ENCODE results near the gene MAP1LC3B2. TPM values are rescaled to one million over a fixed set of nuclear protein-coding genes. Genes with fewer than 3 reads are reported as not detected.

MAP1LC3B2 gene
- total RNA-seq, 1 experiment from 2014 or later = 0.97 TPM

GRCh38 chr12:116517431-116518045 lies 41.6 kb upstream of the MAP1LC3B2 start:
- no peaks in the 10 kb centered on the region for H3K36me3 Mint-ChIP-seq (ENCODE audit: insufficient read depth, unreplicated experiment)

GRCh38 chr12:116520225-116520760 lies 38.9 kb upstream of the MAP1LC3B2 start:
- BruUV-seq (replicated peaks) = no TSS peak
- Mint-ChIP-seq H3K27me3 (ENCODE audit: unreplicated experiment) (peaks cover 60% of the 10 kb centered on the region), H3K4me3 (ENCODE audit: low read depth, unreplicated experiment) (no peak overlapping the region), H3K27ac (ENCODE audit: unreplicated experiment) (no peak overlapping the region), H3K4me1 (ENCODE audit: low read depth, unreplicated experiment) (peaks cover under 1% of the 10 kb centered on the region), H3K36me3 (ENCODE audit: insufficient read depth, unreplicated experiment) (no peaks in the 10 kb centered on the region), H3K9me3 (ENCODE audit: low read depth, unreplicated experiment) (no peaks in the 10 kb centered on the region)
- no peak for DNase-seq
- TF ChIP-seq CTCF (IDR thresholded peaks at IDR 0.05; ENCODE audit: unreplicated experiment) = no peak
- intact Hi-C loops (cut with micrococcal nuclease; ENCODE audit: unreplicated experiment) = no loop called here
- CTCF ChIA-PET = no interaction called here

More at GRCh38 chr12:116517431-116518045, 41.6 kb upstream of the MAP1LC3B2 start:
- intact Hi-C loops (cut with micrococcal nuclease; ENCODE audit: unreplicated experiment) = no loop called here
- no peak for DNase-seq
- H3K9me3 Mint-ChIP-seq (ENCODE audit: low read depth, unreplicated experiment) = no peaks in the 10 kb centered on the region
- peaks cover 76% of the 10 kb centered on the region for H3K27me3 Mint-ChIP-seq (ENCODE audit: unreplicated experiment)
- BruUV-seq (replicated peaks) = no TSS peak
- no peak overlapping the region for H3K4me3 Mint-ChIP-seq (ENCODE audit: low read depth, unreplicated experiment)
- no peak overlapping the region for H3K27ac Mint-ChIP-seq (ENCODE audit: unreplicated experiment)
- H3K4me1 Mint-ChIP-seq (ENCODE audit: low read depth, unreplicated experiment) = no peaks in the 10 kb centered on the region
- CTCF ChIA-PET = no interaction called here
- TF ChIP-seq CTCF (IDR thresholded peaks at IDR 0.05; ENCODE audit: unreplicated experiment) = no peak

DNA sequence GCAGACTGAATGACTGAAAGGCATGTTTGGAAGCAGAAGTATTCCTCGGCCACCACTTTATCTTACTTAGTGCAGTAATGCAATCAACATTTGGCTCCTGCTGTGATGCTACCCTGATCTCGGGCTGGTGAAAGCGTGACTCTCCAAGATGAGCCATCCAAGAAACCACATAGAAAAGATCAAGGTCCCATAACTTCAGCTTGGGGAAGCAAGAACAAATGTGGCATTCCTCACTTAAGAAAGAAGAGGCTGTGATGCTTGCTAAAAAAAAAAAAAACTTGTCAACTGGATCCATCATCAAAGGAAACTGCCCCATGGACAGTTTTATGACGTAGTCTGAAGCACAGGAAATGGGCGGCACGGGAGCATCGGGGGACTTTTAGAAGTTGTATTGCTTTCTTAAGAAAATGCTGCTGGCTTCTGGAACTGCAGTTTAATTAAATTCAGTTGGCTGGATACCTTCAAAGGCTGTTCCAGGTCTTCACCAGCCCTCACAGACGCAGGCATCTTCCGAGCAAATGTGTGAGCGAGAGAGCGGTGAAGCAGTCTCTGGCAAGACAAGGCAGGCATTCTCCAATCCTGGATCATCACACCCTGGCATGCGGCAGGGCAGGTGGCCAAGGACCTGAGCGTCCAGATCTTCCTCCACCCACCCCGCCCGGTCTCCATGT lies 38.2 kb upstream of the MAP1LC3B2 start:
- Mint-ChIP-seq H3K27ac (ENCODE audit: unreplicated experiment) (no peak overlapping the region), H3K9me3 (ENCODE audit: low read depth, unreplicated experiment) (no peaks in the 10 kb centered on the region), H3K4me3 (ENCODE audit: low read depth, unreplicated experiment) (no peak overlapping the region), H3K27me3 (ENCODE audit: unreplicated experiment) (peaks cover 65% of the 10 kb centered on the region), H3K4me1 (ENCODE audit: low read depth, unreplicated experiment) (peaks cover 7% of the 10 kb centered on the region), H3K36me3 (ENCODE audit: insufficient read depth, unreplicated experiment) (no peaks in the 10 kb centered on the region)
- CTCF ChIA-PET = no interaction called here
- BruUV-seq (replicated peaks) = no TSS peak
- intact Hi-C loops (cut with micrococcal nuclease; ENCODE audit: unreplicated experiment) = no loop called here
- no peak for TF ChIP-seq CTCF (IDR thresholded peaks at IDR 0.05; ENCODE audit: unreplicated experiment)
- DNase-seq = no peak

DNA sequence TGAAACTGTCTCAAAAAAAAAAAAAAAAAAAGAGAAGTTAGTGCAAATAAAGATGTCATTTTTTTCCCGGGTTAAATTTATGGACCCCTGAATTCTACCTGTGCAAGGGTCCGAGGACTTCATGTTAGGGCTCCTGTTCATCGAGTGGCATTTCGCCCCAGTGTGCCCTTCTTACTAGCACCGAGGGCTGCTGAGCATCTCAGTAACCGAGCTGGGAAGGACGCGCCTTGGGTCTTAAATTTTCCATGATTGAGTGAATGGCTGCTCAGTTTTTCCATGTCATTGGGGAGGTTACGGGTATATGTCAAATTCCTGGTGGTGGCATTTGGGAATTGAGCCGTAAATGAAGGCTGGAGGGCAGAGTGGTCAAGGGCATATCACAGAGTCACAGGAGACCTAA lies 34.9 kb upstream of the MAP1LC3B2 start:
- BruUV-seq (replicated peaks) = no TSS peak
- intact Hi-C loops (cut with micrococcal nuclease; ENCODE audit: unreplicated experiment) = no loop called here
- peaks cover 39% of the 10 kb centered on the region for H3K27me3 Mint-ChIP-seq (ENCODE audit: unreplicated experiment)
- H3K27ac Mint-ChIP-seq (ENCODE audit: unreplicated experiment) = no peak overlapping the region
- H3K4me1 Mint-ChIP-seq (ENCODE audit: low read depth, unreplicated experiment) = peaks cover 29% of the 10 kb centered on the region
- no peaks in the 10 kb centered on the region for H3K36me3 Mint-ChIP-seq (ENCODE audit: insufficient read depth, unreplicated experiment)
- no peak for TF ChIP-seq CTCF (IDR thresholded peaks at IDR 0.05; ENCODE audit: unreplicated experiment)
- CTCF ChIA-PET = no interaction called here
- DNase-seq = no peak
- H3K4me3 Mint-ChIP-seq (ENCODE audit: low read depth, unreplicated experiment) = no peak overlapping the region
- H3K9me3 Mint-ChIP-seq (ENCODE audit: low read depth, unreplicated experiment) = peaks cover 3% of the 10 kb centered on the region
